ENCODE measurements around the gene PHPT1.

The PHPT1 gene

DNA sequence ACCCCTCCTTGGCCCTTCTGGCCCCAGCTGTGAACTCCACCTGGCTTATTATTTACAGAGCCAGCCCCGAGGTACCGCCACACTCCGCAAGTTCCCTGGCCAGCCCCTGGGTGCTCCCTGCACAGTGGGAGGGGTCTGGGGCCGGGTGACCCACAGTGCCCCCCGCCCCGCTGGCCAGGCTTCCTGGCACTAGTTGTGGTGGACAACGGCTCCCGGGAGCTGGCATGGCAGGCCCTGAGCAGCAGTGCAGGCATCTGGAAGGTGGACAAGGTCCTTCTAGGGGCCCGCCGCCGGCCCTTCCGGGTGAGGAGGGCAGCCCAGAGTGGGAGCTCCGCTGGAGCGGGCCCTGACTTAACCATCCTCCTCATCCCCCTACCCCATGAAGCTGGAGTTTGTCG is 6.9 kb downstream of the PHPT1 start:
- TF ChIP-seq, protein P1, sequence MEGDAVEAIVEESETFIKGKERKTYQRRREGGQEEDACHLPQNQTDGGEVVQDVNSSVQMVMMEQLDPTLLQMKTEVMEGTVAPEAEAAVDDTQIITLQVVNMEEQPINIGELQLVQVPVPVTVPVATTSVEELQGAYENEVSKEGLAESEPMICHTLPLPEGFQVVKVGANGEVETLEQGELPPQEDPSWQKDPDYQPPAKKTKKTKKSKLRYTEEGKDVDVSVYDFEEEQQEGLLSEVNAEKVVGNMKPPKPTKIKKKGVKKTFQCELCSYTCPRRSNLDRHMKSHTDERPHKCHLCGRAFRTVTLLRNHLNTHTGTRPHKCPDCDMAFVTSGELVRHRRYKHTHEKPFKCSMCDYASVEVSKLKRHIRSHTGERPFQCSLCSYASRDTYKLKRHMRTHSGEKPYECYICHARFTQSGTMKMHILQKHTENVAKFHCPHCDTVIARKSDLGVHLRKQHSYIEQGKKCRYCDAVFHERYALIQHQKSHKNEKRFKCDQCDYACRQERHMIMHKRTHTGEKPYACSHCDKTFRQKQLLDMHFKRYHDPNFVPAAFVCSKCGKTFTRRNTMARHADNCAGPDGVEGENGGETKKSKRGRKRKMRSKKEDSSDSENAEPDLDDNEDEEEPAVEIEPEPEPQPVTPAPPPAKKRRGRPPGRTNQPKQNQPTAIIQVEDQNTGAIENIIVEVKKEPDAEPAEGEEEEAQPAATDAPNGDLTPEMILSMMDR (IDR thresholded peaks at IDR 0.05; ENCODE audit: low read depth, low read length) = no peak

DNA sequence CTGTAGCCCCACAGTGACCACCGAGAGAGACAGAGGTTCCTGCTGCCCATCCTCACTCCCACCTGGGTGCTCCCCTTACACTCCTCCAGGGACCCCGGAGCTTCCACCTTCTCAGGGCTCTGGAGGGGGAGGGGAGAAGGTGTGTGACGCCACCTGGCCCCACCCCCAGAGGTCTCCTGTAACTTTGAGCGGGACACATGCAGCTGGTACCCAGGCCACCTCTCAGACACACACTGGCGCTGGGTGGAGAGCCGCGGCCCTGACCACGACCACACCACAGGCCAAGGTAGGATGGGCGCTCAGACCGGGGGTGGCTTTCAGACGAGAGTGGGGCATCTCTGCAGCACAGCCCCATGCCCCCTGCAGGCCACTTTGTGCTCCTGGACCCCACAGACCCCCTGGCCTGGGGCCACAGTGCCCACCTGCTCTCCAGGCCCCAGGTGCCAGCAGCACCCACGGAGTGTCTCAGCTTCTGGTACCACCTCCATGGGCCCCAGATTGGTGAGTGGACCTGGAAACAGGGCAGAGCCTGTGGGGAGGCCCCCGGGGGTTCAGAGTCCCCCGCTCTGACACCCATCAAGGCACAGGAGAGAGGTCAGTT is 7.4 kb downstream of the PHPT1 start:
- TF ChIP-seq, protein P1 (IDR thresholded peaks at IDR 0.05; ENCODE audit: low read depth, low read length) = no peak
- H3K4me3 ChIP-seq (ENCODE audit: low read depth, low read length) = no peak overlapping the region

More for the DNA sequence above, 6.9 kb downstream of the PHPT1 start:
- H3K4me3 ChIP-seq (ENCODE audit: low read depth, low read length) = no peak overlapping the region

DNA sequence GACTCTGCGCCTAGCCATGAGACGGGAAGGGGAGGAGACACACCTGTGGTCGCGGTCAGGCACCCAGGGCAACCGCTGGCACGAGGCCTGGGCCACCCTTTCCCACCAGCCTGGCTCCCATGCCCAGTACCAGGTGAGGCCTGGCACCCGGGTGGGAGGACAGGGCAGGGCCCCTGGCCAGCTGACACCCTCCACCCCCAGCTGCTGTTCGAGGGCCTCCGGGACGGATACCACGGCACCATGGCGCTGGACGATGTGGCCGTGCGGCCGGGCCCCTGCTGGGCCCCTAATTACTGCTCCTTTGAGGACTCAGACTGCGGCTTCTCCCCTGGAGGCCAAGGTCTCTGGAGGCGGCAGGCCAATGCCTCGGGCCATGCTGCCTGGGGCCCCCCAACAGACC is 8.0 kb downstream of the PHPT1 start:
- TF ChIP-seq, protein P1 (IDR thresholded peaks at IDR 0.05; ENCODE audit: low read depth, low read length) = no peak

DNA sequence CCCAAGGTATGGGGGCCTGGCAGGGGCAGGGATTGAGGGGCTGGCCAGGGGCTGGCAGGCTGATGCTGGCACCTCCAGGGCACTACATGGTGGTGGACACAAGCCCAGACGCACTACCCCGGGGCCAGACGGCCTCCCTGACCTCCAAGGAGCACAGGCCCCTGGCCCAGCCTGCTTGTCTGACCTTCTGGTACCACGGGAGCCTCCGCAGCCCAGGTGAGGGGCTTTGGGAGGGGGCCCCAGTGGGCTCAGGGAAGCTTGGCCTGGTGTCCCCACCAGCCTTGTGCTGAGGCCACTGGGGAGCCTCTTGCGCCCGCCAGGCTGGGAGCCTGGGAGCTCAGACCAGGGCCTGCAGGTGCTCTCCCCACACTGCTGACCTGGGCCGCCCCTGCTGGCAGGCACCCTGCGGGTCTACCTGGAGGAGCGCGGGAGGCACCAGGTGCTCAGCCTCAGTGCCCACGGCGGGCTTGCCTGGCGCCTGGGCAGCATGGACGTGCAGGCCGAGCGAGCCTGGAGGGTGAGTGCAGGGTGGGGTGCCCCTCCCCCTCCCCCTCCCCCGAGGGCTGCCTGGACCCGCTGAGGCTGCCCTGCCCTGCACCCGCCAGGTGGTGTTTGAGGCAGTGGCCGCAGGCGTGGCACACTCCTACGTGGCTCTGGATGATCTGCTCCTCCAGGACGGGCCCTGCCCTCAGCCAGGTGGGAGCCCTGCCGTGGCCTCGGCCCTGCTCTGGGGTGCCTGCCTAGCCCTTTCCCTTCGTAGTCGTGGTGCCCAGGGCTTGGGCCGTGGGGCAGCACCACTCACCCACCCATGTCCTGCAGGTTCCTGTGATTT is 8.6 kb downstream of the PHPT1 start:
- TF ChIP-seq, protein P1 (IDR thresholded peaks at IDR 0.05; ENCODE audit: low read depth, low read length) = no peak
- no peak overlapping the region for H3K4me3 ChIP-seq (ENCODE audit: low read depth, low read length)

More for the DNA sequence above, 8.0 kb downstream of the PHPT1 start:
- no peak overlapping the region for H3K4me3 ChIP-seq (ENCODE audit: low read depth, low read length)

DNA sequence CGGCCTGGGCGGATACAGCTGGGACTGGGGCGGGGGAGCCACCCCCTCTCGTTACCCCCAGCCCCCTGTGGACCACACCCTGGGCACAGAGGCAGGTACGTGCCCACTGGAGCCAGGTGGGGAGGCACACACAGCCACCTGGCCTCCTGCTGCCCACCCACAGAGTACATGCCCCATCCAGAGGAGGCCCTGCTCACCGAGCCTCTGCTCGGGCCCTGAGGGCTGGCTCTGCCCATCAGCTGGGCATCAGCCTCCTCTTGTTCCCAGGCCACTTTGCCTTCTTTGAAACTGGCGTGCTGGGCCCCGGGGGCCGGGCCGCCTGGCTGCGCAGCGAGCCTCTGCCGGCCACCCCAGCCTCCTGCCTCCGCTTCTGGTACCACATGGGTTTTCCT is 9.2 kb downstream of the PHPT1 start:
- TF ChIP-seq, protein P1 (IDR thresholded peaks at IDR 0.05; ENCODE audit: low read depth, low read length) = no peak
- no peak overlapping the region for H3K4me3 ChIP-seq (ENCODE audit: low read depth, low read length)

DNA sequence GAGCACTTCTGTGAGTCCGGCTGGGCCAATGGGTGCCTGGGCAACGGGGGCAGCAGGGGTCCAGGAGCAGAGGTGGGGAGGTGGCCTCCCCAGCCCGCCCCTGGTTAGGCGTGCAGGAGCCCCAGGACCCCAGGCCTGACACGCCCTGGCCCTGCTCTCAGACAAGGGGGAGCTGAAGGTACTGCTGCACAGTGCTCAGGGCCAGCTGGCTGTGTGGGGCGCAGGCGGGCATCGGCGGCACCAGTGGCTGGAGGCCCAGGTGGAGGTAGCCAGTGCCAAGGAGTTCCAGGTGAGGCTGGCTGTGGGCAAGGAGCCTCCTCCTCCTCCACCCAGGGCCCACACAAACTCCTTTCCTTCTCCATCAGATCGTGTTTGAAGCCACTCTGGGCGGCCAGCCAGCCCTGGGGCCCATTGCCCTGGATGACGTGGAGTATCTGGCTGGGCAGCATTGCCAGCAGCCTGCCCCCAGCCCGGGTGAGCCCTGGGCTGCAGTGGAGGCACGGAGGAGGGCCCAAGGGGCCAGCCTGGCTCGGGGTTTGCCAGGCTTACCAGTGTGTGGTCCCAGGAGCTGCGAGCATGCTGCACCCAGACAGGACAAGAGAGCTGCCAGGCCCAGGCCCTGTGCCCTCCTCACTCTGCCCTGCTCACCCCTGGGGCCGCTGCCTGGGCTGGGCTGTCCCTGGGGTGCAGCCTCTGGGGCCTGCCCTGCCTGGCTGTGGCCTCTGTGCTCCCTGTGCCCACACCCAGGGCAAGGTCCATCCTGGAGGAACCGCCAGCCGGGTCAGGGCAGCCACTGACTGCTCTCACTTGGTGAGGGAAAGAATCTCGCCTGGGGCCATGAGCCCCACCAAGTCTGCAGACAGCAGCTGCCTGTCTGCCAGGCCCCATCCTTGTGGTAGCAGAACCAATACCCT is 9.9 kb downstream of the PHPT1 start:
- H3K4me3 ChIP-seq (ENCODE audit: low read depth, low read length) = no peak overlapping the region

More for the DNA sequence above, 9.9 kb downstream of the PHPT1 start:
- TF ChIP-seq, protein P1 (IDR thresholded peaks at IDR 0.05; ENCODE audit: low read depth, low read length) = no peak
